Prostate gland (tissue), 2 donors: Measurements from ENCODE around the gene RAB8B.

Experiments used
- CTCF ChIP-seq, 4 experiments: fragments of 200-600 bp in 2 of 4; fragments of 450-650 bp in 2 of 4; sonication (generic) in 2 of 4; IDR thresholded peaks; 1 replicate in 3 of 4; 2 replicates in 1 of 4; pipeline ENCODE4 v1.5.1; 2016 to 2019; ENCODE audit warnings: antibody characterized with exemption in 4 of 4, mild to moderate bottlenecking in 2 of 4, moderate library complexity in 2 of 4
- POLR2A ChIP-seq: fragments of 450-650 bp; IDR thresholded peaks from one replicate; pipeline ENCODE4 v1.6.1; 2016; ENCODE audit warnings: antibody characterized with exemption, mild to moderate bottlenecking
- POLR2AphosphoS5 ChIP-seq: sonication (generic); formaldehyde crosslinking; IDR thresholded peaks from one replicate; pipeline ENCODE4 v1.6.1; 2017; ENCODE audit warnings: antibody characterized with exemption

DNA sequence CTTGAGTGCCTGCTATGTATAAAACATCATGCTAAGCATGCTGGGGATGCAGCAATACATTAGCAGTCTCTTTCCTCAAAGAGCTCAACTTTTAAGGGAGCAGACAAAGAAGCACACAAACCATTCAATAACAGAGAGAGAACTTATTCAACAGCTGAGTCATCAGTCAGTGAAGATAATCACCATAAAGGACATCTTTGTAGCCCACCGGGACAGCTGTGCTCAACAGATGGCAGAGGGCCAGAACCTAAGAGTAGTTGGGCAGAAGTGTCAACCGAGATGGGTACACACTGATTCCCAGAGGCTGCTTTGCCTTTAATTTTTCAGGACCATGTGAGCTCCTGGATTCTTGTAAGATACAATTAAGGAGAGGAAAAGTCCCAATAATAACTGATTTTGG lies 4.2 kb upstream of the RAB8B start:
- no peak for TF ChIP-seq POLR2A
- TF ChIP-seq CTCF (IDR thresholded peaks at IDR 0.05) = no peak
- no peak for TF ChIP-seq POLR2AphosphoS5
